ENCODE results near the gene GGTLC3. TPM values are rescaled to one million over a fixed set of nuclear protein-coding genes. Genes with fewer than 3 reads are reported as not detected.
"Not testable (repeated sequence)": the region's sequence is repeated elsewhere in the genome, so short reads cannot be mapped to it uniquely, and the experiment has no call there.

GGTLC3 gene
- total RNA-seq (6.2 TPM), polyA plus RNA-seq (ENCODE audit: insufficient read depth, low read depth, low replicate concordance) (2.0 TPM)
- long read RNA-seq, donor 1: 0 reads
- long read RNA-seq, donor 2: 0 reads
- long read RNA-seq, donor 3: 0 reads
- long read RNA-seq, donor 4: 0 reads
- long read RNA-seq, donor 5: 0 reads
- long read RNA-seq, donor 6: 0 reads
- long read RNA-seq, donor 7: 0 reads
- long read RNA-seq, donor 8: 0 reads
- long read RNA-seq, donor 9: 0 reads
- long read RNA-seq, donor 10: 0 reads

DNA sequence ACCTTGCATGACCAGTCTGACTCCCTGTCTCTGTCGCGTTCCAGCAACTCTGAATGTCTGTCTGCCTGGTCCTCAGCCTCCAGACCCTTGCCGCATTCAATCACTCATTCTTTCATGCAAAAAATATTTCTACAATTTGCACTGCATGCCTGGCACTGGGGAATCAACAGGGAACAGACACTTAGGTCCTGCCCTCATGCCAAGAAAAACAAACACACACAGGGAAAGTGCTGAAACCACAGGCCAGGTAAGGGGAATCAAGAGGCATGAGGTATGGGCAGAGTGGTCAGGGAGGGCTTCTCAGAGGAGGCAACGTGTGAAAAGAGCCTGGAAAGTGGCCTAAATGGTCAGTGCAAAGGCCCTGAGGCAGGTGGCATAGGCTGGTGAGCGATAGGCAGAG lies at the start of gene GGTLC3:
Gene GGTLC3 (minus strand): TSS at position 101 of the 400 bp plus-strand sequence. CDS start 264 bp downstream, outside the sequence.
- FAIRE-seq; H3K9ac ChIP-seq (ENCODE audit: low read length in 3 of 3); H3K27me3 ChIP-seq (ENCODE audit: control insufficient read depth, insufficient read depth, low read length); intact Hi-C loops (cut with DNase I); H3K36me3 ChIP-seq (ENCODE audit: control insufficient read depth in 2 of 3, insufficient read depth in 3 of 3, low read length in 3 of 3); H3K4me3 ChIP-seq (ENCODE audit: low read length in 3 of 3); H3K4me1 ChIP-seq (ENCODE audit: control insufficient read depth in 2 of 3, insufficient read depth in 2 of 3, low read depth in 1 of 3, low read length in 3 of 3); H3K9me3 ChIP-seq (ENCODE audit: control insufficient read depth in 2 of 3, insufficient read depth in 1 of 3, low read length in 3 of 3); H3K27ac ChIP-seq (ENCODE audit: low read depth in 2 of 2, low read length in 2 of 2); DNase-seq: not testable (repeated sequence)

DNA sequence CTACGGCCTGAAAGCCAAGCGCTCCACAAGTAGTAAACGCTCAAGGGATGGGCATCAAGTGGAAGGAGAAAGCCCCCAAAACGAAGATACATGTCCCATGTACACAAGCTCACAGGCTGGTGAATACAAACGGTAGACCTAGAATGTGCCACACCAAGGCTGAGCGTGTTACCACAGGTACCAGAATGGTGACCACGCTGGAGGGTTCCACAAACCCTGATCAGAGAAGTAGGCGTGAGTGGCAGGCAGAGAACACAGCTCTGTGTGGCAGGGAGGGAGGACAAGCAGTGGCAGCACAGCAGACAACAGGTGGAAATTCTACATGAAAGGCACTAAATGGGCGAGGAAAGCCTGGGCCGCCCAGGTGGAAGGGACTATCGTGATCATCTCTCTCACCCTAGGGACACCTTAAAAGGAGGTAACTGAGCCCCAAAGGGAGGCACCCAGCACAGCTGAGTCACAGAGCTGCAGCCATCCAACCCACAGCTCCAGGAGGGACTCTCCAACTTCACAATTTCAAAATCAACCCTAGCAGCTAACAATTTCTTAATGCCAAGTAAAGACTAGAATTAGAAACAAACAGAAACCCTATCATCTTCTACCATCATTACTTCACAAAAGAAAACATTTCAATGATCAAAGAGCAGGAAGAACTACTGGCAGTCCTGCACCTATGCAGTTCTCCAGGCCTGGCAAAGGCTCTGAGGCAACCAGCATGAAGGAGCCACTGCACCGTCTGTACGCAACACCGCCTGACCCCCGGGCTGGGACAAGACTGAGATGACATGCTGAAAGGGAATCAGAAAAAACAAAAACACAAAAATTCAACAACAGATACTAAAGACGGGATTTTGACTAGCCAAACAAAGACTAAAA lies 42.4 kb upstream of the GGTLC3 start:
- H3K27ac ChIP-seq (ENCODE audit: low read depth in 2 of 2, low read length in 2 of 2); H3K9me3 ChIP-seq (ENCODE audit: control insufficient read depth in 2 of 3, insufficient read depth in 1 of 3, low read length in 3 of 3); FAIRE-seq; DNase-seq; H3K4me1 ChIP-seq (ENCODE audit: control insufficient read depth in 2 of 3, insufficient read depth in 2 of 3, low read depth in 1 of 3, low read length in 3 of 3); H3K4me3 ChIP-seq (ENCODE audit: low read length in 3 of 3); H3K27me3 ChIP-seq (ENCODE audit: control insufficient read depth, insufficient read depth, low read length); H3K9ac ChIP-seq (ENCODE audit: low read length in 3 of 3); H3K36me3 ChIP-seq (ENCODE audit: control insufficient read depth in 2 of 3, insufficient read depth in 3 of 3, low read length in 3 of 3); intact Hi-C loops (cut with DNase I): not testable (repeated sequence)

DNA sequence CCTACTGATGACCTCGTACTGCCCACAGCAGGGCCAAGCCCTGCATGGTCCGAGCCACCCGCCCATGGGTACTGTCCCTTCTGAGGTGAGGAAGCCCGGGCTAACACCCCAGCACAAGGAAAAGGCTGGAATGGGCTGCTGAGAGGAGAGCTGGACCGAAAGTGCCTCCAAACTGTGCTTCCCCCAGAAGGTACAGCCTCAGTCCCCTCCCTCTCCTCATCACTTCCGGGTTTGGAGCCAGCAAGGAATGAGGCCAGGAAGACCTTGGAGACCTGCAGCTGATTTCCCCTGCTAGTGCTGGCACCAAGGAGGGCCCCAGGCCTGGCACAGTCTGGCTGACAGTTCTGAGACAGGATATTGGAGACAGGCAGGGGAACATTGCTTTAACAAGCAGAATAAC lies 41.0 kb upstream of the GGTLC3 start:
- H3K4me3 ChIP-seq (ENCODE audit: low read length in 3 of 3); FAIRE-seq; H3K9ac ChIP-seq (ENCODE audit: low read length in 3 of 3); H3K4me1 ChIP-seq (ENCODE audit: control insufficient read depth in 2 of 3, insufficient read depth in 2 of 3, low read depth in 1 of 3, low read length in 3 of 3); H3K27ac ChIP-seq (ENCODE audit: low read depth in 2 of 2, low read length in 2 of 2); H3K36me3 ChIP-seq (ENCODE audit: control insufficient read depth in 2 of 3, insufficient read depth in 3 of 3, low read length in 3 of 3); H3K27me3 ChIP-seq (ENCODE audit: control insufficient read depth, insufficient read depth, low read length); DNase-seq; intact Hi-C loops (cut with DNase I); H3K9me3 ChIP-seq (ENCODE audit: control insufficient read depth in 2 of 3, insufficient read depth in 1 of 3, low read length in 3 of 3): not testable (repeated sequence)

DNA sequence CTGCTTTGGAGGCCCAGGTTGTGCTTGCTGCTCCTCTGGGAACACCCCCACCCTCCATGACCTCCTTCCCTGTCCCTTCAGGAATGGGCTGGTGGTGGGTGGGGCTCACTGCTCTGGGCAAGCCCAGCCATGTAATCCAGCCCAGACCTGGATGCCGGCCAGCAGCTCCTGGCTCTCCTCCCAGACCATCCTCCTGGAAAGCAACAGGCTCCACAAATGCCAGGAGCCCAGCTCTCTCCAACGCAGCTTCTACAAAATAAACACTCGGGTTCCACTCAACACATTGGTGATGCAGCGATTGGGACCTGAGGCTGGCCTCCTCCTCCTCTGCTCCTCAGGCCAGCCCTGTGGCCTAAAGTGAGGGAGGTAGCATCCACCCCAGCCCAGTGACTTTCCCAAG lies 40.6 kb upstream of the GGTLC3 start:
- H3K27me3 ChIP-seq (ENCODE audit: control insufficient read depth, insufficient read depth, low read length); H3K27ac ChIP-seq (ENCODE audit: low read depth in 2 of 2, low read length in 2 of 2); H3K36me3 ChIP-seq (ENCODE audit: control insufficient read depth in 2 of 3, insufficient read depth in 3 of 3, low read length in 3 of 3); H3K9ac ChIP-seq (ENCODE audit: low read length in 3 of 3); FAIRE-seq; DNase-seq; H3K9me3 ChIP-seq (ENCODE audit: control insufficient read depth in 2 of 3, insufficient read depth in 1 of 3, low read length in 3 of 3); H3K4me3 ChIP-seq (ENCODE audit: low read length in 3 of 3); H3K4me1 ChIP-seq (ENCODE audit: control insufficient read depth in 2 of 3, insufficient read depth in 2 of 3, low read depth in 1 of 3, low read length in 3 of 3); intact Hi-C loops (cut with DNase I): not testable (repeated sequence)

DNA sequence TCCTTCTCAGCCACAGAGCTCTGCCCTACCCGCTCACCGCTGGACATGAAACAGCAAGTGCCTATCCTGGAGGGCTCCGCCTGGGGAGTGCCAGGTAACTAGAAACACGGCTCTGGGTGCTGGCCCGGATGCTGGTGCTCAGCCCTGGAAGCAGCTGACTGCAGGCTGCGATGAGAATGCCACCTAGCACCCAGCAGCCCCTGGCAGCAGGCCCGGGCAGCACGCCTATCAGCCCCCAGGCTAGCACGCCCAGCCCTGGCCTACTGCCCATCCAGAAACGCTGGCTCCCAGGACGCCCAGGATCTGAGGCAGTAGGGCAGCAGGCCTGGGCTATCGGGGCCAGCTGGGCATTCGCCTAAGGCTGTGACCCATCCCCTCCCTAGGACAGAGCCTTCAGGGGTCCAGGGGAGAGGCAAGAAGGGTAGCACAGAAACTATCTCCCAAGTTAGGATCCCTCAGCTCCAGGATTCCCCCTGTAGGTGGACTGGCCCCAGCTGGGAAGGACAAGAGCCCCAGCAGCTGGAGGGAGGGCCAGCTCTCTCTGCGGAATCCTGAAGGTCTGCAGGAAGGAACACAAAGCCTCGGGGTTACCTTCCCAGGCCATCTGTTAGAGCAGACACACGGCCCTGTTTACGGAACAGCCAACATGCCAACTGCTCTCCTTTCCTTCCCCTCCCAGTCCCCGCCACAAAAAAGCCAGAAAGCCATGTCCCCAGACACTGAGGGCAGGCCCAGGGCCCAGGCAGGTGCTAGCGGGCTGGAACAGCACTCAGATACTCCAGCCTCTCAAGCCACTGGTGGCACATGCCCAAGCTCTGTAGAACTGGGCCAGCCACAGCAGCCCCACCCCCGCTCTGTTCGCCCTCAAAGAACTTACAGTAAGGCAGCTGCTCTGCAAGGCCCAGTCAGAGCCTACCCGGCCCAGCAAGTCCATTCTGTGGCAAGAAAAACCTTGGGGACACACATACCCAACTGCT lies 36.6 kb upstream of the GGTLC3 start:
- H3K27ac ChIP-seq (ENCODE audit: low read depth in 2 of 2, low read length in 2 of 2); H3K4me3 ChIP-seq (ENCODE audit: low read length in 3 of 3); FAIRE-seq; intact Hi-C loops (cut with DNase I); H3K36me3 ChIP-seq (ENCODE audit: control insufficient read depth in 2 of 3, insufficient read depth in 3 of 3, low read length in 3 of 3); H3K4me1 ChIP-seq (ENCODE audit: control insufficient read depth in 2 of 3, insufficient read depth in 2 of 3, low read depth in 1 of 3, low read length in 3 of 3); H3K27me3 ChIP-seq (ENCODE audit: control insufficient read depth, insufficient read depth, low read length); H3K9me3 ChIP-seq (ENCODE audit: control insufficient read depth in 2 of 3, insufficient read depth in 1 of 3, low read length in 3 of 3); H3K9ac ChIP-seq (ENCODE audit: low read length in 3 of 3): not testable (repeated sequence)
- DNase-seq: peak in 1 of 5 donors; percentile 50

DNA sequence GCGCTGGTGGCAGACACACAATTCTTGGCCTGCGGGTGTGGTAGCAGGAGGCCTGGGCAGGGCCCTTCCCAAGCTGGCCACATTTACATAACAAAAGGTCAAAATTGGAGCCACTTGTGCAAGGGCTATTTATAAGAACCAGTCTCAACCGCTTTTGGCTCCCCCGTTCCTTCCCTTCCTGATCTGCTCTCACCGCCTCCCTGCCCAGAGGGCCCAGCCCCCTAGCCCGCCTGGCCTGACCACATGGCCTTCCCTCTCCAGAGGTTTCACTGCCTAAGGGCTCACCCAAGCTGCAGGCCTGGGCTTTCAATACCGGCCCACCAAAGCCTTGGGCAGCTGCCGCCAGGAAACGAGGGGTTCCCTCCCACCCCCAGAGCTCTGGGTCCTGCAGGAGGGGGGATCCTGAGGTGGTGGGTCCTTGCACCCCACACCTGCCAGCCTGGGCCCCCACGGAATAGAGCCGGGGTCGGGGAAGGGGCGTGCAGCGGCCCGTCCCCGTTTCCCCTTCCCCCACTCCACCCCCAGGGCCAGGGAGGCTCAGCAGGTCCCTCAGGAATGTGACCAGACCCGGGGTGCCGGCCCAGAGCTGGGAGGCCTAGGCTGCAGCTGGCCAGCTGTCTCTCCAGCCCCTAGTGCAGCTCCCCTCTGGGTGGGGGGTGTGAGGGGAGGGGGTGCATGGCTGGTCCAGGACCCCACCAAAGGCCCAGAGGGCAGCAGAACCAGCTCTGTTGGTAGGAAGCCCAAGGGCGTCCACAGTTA lies 35.1 kb upstream of the GGTLC3 start:
- H3K36me3 ChIP-seq (ENCODE audit: control insufficient read depth in 2 of 3, insufficient read depth in 3 of 3, low read length in 3 of 3); H3K4me1 ChIP-seq (ENCODE audit: control insufficient read depth in 2 of 3, insufficient read depth in 2 of 3, low read depth in 1 of 3, low read length in 3 of 3); H3K9ac ChIP-seq (ENCODE audit: low read length in 3 of 3); H3K27ac ChIP-seq (ENCODE audit: low read depth in 2 of 2, low read length in 2 of 2); H3K9me3 ChIP-seq (ENCODE audit: control insufficient read depth in 2 of 3, insufficient read depth in 1 of 3, low read length in 3 of 3); H3K27me3 ChIP-seq (ENCODE audit: control insufficient read depth, insufficient read depth, low read length); H3K4me3 ChIP-seq (ENCODE audit: low read length in 3 of 3); FAIRE-seq; intact Hi-C loops (cut with DNase I); DNase-seq: not testable (repeated sequence)

DNA sequence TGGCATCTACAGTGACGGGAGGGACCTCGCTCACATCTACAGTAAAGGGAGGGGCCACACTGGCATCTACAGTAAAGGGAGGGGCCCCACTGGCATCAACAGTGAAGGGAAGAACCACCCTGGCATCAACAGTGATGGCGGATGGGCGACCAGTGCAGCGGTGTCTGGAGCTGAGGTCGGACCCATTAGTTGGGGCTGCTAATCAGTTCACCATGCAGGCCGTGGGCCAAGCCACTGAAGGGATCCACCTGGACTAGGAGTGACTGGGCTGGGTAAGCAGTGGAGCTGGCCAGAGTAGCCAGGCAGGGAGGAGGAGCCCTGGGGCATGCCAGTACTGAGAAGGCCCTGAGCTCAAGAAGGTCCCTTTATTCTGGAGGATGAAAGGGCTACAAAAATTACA lies 33.1 kb upstream of the GGTLC3 start:
- H3K27me3 ChIP-seq (ENCODE audit: control insufficient read depth, insufficient read depth, low read length); H3K9ac ChIP-seq (ENCODE audit: low read length in 3 of 3); intact Hi-C loops (cut with DNase I); H3K4me1 ChIP-seq (ENCODE audit: control insufficient read depth in 2 of 3, insufficient read depth in 2 of 3, low read depth in 1 of 3, low read length in 3 of 3); H3K4me3 ChIP-seq (ENCODE audit: low read length in 3 of 3); H3K36me3 ChIP-seq (ENCODE audit: control insufficient read depth in 2 of 3, insufficient read depth in 3 of 3, low read length in 3 of 3); H3K9me3 ChIP-seq (ENCODE audit: control insufficient read depth in 2 of 3, insufficient read depth in 1 of 3, low read length in 3 of 3); FAIRE-seq; H3K27ac ChIP-seq (ENCODE audit: low read depth in 2 of 2, low read length in 2 of 2); DNase-seq: not testable (repeated sequence)

Data from kidney (tissue), 19 donors.